A549 treated with CpdA at 1 μM for 4 hours (cell line): ENCODE measurements around the gene SNX7. TPM values are rescaled to one million over a fixed set of nuclear protein-coding genes. Genes with fewer than 3 reads are reported as not detected.

ENCODE experiments used
- total RNA-seq: library from RNA; stranded (reverse); fragments of 200-300 nt; extraction: Qiagen RNA extraction; gene quantifications from 5 replicates; pipeline ENCODE4 v1.2.3, GENCODE V29; 2022; ENCODE audit warnings: low read depth

The SNX7 gene, protein sequence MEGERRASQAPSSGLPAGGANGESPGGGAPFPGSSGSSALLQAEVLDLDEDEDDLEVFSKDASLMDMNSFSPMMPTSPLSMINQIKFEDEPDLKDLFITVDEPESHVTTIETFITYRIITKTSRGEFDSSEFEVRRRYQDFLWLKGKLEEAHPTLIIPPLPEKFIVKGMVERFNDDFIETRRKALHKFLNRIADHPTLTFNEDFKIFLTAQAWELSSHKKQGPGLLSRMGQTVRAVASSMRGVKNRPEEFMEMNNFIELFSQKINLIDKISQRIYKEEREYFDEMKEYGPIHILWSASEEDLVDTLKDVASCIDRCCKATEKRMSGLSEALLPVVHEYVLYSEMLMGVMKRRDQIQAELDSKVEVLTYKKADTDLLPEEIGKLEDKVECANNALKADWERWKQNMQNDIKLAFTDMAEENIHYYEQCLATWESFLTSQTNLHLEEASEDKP
- 23.0 to 41.6 TPM (median 24.7 TPM) in 5 replicates for total RNA-seq

DNA sequence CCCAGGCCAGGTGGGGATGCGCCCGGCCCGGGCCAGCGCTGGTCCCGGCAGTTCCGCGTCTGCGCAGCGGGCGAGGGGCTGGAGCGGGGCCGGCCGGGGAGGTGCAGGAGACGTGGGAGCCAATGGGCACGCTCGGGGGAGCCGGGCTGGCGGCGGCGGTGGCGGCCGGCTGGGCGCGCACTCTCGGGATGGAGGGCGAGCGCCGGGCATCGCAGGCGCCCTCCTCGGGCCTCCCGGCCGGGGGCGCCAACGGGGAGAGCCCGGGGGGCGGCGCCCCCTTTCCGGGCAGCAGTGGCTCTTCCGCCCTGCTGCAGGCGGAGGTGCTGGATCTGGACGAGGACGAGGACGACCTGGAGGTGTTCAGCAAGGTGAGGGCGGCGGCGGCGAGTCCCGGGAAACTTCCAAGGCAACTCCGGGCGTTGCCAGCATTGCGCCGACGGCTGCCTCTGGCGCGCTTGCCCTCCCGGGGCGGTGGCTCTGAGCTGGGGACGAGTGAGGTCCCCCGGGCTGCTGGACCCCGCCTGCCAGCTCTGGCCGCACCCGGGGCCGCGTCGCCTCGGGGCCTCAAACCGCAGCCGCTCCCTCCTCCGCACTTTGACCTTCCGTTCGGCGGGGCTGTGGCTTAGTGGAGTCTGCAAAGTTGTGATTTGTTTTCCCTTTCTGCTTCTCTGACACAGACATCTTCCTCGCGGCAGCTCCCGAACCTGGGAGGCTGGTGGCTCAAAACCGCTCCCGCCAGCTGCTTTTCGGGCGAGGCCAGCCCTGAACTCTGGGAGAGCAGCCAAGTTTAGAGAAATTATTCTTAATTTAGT, at the start of gene SNX7:
SNX7 (plus strand) TSS at position 178 of the 812 bp plus-strand sequence; CDS start at position 189, 11 bp downstream.

